HCT116 (cell line): ENCODE results near the gene EHD1.

Experiments
- EZH2phosphoT487 ChIP-seq: fragments of 200-600 bp; IDR thresholded peaks from 2 replicates; pipeline ENCODE4 v1.6.1; 2018; ENCODE audit warnings: antibody characterized with exemption, borderline replicate concordance
- JUND ChIP-seq: IDR thresholded peaks from 2 replicates; pipeline ENCODE4 v1.6.1; 2012
- REST ChIP-seq: IDR thresholded peaks from 2 replicates; pipeline ENCODE4 v1.6.1; 2012; ENCODE audit warnings: low read depth
- YY1 ChIP-seq: IDR thresholded peaks from 2 replicates; pipeline ENCODE4 v1.6.1; 2011; ENCODE audit warnings: low read length, low read depth, moderate library complexity, mild to moderate bottlenecking; ENCODE audit not compliant: insufficient replicate concordance; ENCODE audit errors: extremely low read depth
- TF ChIP-seq, protein P1 (sequence below), 3 experiments: fragments of 200-600 bp in 1 of 3; sonication (generic) in 1 of 3; IDR thresholded peaks in 2 of 3; conservative IDR thresholded peaks in 1 of 3; 2 replicates each; pipeline ENCODE4 v1.5.1; 2012 to 2017; ENCODE audit warnings: low read depth in 2 of 3, low read length in 2 of 3, antibody characterized with exemption in 1 of 3, borderline replicate concordance in 1 of 3, control low read depth in 1 of 3, mild to moderate bottlenecking in 1 of 3, mixed read lengths in 1 of 3, mixed run types in 1 of 3, moderate library complexity in 1 of 3; ENCODE audit not compliant: insufficient read depth in 1 of 3
- TF ChIP-seq, protein P2 (sequence below): IDR thresholded peaks from 2 replicates; pipeline ENCODE4 v1.6.1; 2012

GRCh38 chr11:64880240-64881001 lies 2.0 kb upstream of the EHD1 start:
- TF ChIP-seq, protein P1, sequence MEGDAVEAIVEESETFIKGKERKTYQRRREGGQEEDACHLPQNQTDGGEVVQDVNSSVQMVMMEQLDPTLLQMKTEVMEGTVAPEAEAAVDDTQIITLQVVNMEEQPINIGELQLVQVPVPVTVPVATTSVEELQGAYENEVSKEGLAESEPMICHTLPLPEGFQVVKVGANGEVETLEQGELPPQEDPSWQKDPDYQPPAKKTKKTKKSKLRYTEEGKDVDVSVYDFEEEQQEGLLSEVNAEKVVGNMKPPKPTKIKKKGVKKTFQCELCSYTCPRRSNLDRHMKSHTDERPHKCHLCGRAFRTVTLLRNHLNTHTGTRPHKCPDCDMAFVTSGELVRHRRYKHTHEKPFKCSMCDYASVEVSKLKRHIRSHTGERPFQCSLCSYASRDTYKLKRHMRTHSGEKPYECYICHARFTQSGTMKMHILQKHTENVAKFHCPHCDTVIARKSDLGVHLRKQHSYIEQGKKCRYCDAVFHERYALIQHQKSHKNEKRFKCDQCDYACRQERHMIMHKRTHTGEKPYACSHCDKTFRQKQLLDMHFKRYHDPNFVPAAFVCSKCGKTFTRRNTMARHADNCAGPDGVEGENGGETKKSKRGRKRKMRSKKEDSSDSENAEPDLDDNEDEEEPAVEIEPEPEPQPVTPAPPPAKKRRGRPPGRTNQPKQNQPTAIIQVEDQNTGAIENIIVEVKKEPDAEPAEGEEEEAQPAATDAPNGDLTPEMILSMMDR (IDR thresholded peaks at IDR 0.05 in 2 of 3, conservative IDR thresholded peaks at IDR 0.05 in 1 of 3; ENCODE audit: borderline replicate concordance in 1 of 3, insufficient read depth in 1 of 3, low read depth in 2 of 3, low read length in 2 of 3) = no peak
- TF ChIP-seq JUND (no peak), YY1 (no peak), EZH2phosphoT487 (no peak), REST (no peak)
- TF ChIP-seq, protein P2, sequence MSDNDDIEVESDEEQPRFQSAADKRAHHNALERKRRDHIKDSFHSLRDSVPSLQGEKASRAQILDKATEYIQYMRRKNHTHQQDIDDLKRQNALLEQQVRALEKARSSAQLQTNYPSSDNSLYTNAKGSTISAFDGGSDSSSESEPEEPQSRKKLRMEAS = no peak
